OCI-LY1 (cell line): ENCODE measurements around the gene HYAL1.

Experiments used
- CTCF ChIP-seq: fragments of 200-600 bp; sonication (generic), shearing (Covaris generic); IDR thresholded peaks from 2 replicates; pipeline ENCODE4 v1.5.1; 2017; ENCODE audit warnings: mild to moderate bottlenecking, antibody characterized with exemption, low read length, moderate library complexity, mixed read lengths
- EZH2 ChIP-seq: fragments of 200-600 bp; sonication (generic), shearing (Covaris generic); IDR thresholded peaks from 2 replicates; pipeline ENCODE4 v1.8.0; 2017; ENCODE audit warnings: borderline replicate concordance, mixed run types, mild to moderate bottlenecking, antibody characterized with exemption, low read length, moderate library complexity, mixed read lengths

- TF ChIP-seq CTCF (no peak), EZH2 (no peak)
These were observed 41.6 kb upstream of the HYAL1 start for GRCh38 chr3:50345008-50345407.
